GM18505 (cell line): ENCODE results near the gene ELAVL4.

Source experiments
- ATAC-seq: cut with Tn5 transposase; IDR thresholded peaks from one replicate; pipeline ENCODE4 v1.9.1; 2021; ENCODE audit not compliant: unreplicated experiment
- POLR2A ChIP-seq: IDR thresholded peaks from 4 replicates; pipeline ENCODE4 v1.6.1; 2011; ENCODE audit warnings: borderline replicate concordance; ENCODE audit not compliant: insufficient read depth, insufficient read length; ENCODE audit errors: extremely low read depth

The ELAVL4 gene

GRCh38 chr1:50108497-50109059 is at the start of gene ELAVL4:
Gene ELAVL4, plus strand, starts transcription at chr1:50108920. Its CDS starts 270 bp downstream, at chr1:50109190.
- no peak for TF ChIP-seq POLR2A
- ATAC-seq = no peak

- no peak for TF ChIP-seq POLR2A
- no peak for ATAC-seq
Measured at GRCh38 chr1:50060279-50060678, 48.4 kb upstream of the ELAVL4 start.

GRCh38 chr1:50066806-50067205 is 41.9 kb upstream of the ELAVL4 start:
- ATAC-seq = no peak
- TF ChIP-seq POLR2A = no peak

GRCh38 chr1:50074931-50075330 is 33.8 kb upstream of the ELAVL4 start:
- no peak for ATAC-seq
- no peak for TF ChIP-seq POLR2A

- ATAC-seq = no peak
- no peak for TF ChIP-seq POLR2A
Measured at GRCh38 chr1:50077273-50077672, 31.4 kb upstream of the ELAVL4 start.

GRCh38 chr1:50080904-50081586 is 27.7 kb upstream of the ELAVL4 start:
- no peak for TF ChIP-seq POLR2A
- no peak for ATAC-seq

- TF ChIP-seq POLR2A = no peak
- no peak for ATAC-seq
Measured at GRCh38 chr1:50084389-50084788, 24.3 kb upstream of the ELAVL4 start.

GRCh38 chr1:50091068-50091467 is 17.7 kb upstream of the ELAVL4 start:
- ATAC-seq = no peak
- TF ChIP-seq POLR2A = no peak

GRCh38 chr1:50095716-50096115 is 13.0 kb upstream of the ELAVL4 start:
- TF ChIP-seq POLR2A = no peak
- ATAC-seq = no peak

- no peak for TF ChIP-seq POLR2A
- no peak for ATAC-seq
Measured at GRCh38 chr1:50097021-50097679, 11.6 kb upstream of the ELAVL4 start.

- TF ChIP-seq POLR2A = no peak
- ATAC-seq = no peak
Measured at GRCh38 chr1:50097791-50098190, 10.9 kb upstream of the ELAVL4 start.

- ATAC-seq = no peak
- TF ChIP-seq POLR2A = no peak
Measured at GRCh38 chr1:50098591-50099021, 10.1 kb upstream of the ELAVL4 start.

- no peak for ATAC-seq
- no peak for TF ChIP-seq POLR2A
Measured at GRCh38 chr1:50099654-50100053, 9.1 kb upstream of the ELAVL4 start.

GRCh38 chr1:50103615-50104081 is 5.1 kb upstream of the ELAVL4 start:
- ATAC-seq = no peak
- TF ChIP-seq POLR2A = no peak

- TF ChIP-seq POLR2A = no peak
- no peak for ATAC-seq
Measured at GRCh38 chr1:50105433-50105832, 3.3 kb upstream of the ELAVL4 start.
